LNCaP clone FGC (cell line): ENCODE measurements around the gene ZNF614.
"Not testable (repeated sequence)": the region's sequence is repeated elsewhere in the genome, so short reads cannot be mapped to it uniquely, and the experiment has no call there.

ENCODE experiments used
- DNase-seq: peaks from one replicate; pipeline ENCODE4 v3.0.0-alpha.2; 2011; ENCODE audit warnings: low read depth
- H3K4me3 ChIP-seq: 2 replicates; pipeline ENCODE4 v1.5.1; 2011; ENCODE audit warnings: mild to moderate bottlenecking, low read depth, low read length, control low read depth
- CTCF ChIP-seq: IDR thresholded peaks from 2 replicates; pipeline ENCODE4 v1.5.1; 2012; ENCODE audit warnings: mild to moderate bottlenecking; ENCODE audit not compliant: control insufficient read depth, insufficient read depth; ENCODE audit errors: extremely low read depth

The ZNF614 gene

GRCh38 chr19:51986309-51987291 lies 41.6 kb downstream of the ZNF614 start, which contains the start of gene ZNF350:
Gene ZNF350, minus strand, starts transcription at chr19:51986840. Its CDS starts 12,480 bp downstream, at chr19:51974360.
- H3K4me3 ChIP-seq: peak within 1 kb of the TSS; percentile 100
- peak; percentile 96 for DNase-seq
- no peak for TF ChIP-seq CTCF

- H3K4me3 ChIP-seq: peak overlapping the region; percentile 32
- TF ChIP-seq CTCF: no peak
- peak; percentile 71 for DNase-seq
These were observed 44.8 kb downstream of the ZNF614 start for GRCh38 chr19:51983361-51983760.

GRCh38 chr19:51980926-51981325 lies 47.3 kb downstream of the ZNF614 start:
- H3K4me3 ChIP-seq: peak overlapping the region; percentile 17
- DNase-seq: peak; percentile 81

GRCh38 chr19:51980116-51980736 lies 48.0 kb downstream of the ZNF614 start:
- DNase-seq: no peak

GRCh38 chr19:51978882-51979281 lies 49.3 kb downstream of the ZNF614 start:
- no peak overlapping the region for H3K4me3 ChIP-seq
- no peak for DNase-seq
- no peak for TF ChIP-seq CTCF

More at GRCh38 chr19:51980116-51980736, 48.0 kb downstream of the ZNF614 start:
- no peak overlapping the region for H3K4me3 ChIP-seq
- no peak for TF ChIP-seq CTCF

- no peak for TF ChIP-seq CTCF
- no peak overlapping the region for H3K4me3 ChIP-seq
These were observed 50.8 kb downstream of the ZNF614 start for GRCh38 chr19:51977346-51977745.

GRCh38 chr19:51976852-51977251 lies 51.3 kb downstream of the ZNF614 start:
- no peak overlapping the region for H3K4me3 ChIP-seq
- no peak for TF ChIP-seq CTCF
- DNase-seq: no peak

More at GRCh38 chr19:51977346-51977745, 50.8 kb downstream of the ZNF614 start:
- no peak for DNase-seq

- not testable (repeated sequence) for DNase-seq
These were observed 52.4 kb downstream of the ZNF614 start for GRCh38 chr19:51975787-51976186.

More at GRCh38 chr19:51975787-51976186, 52.4 kb downstream of the ZNF614 start:
- not testable (repeated sequence) for H3K4me3 ChIP-seq
